ENCODE measurements around the gene PTK7.

PTK7 gene

GRCh38 chr6:43075670-43076463 lies at the start of gene PTK7:
Gene PTK7 (plus strand): TSS chr6:43076314. CDS start chr6:43076489, 175 bp downstream.
- peak; percentile 67 for DNase-seq (ENCODE audit: low read depth)
- peak within 1 kb of the TSS; percentile 53 for H3K4me3 ChIP-seq (ENCODE audit: low read depth, low read length)
- no peak for TF ChIP-seq MYC (IDR thresholded peaks at IDR 0.05; ENCODE audit: low read depth, low read length)
- no peak for TF ChIP-seq POLR2A (IDR thresholded peaks at IDR 0.05; ENCODE audit: extremely low read depth, insufficient read length)
- TF ChIP-seq, protein P1, sequence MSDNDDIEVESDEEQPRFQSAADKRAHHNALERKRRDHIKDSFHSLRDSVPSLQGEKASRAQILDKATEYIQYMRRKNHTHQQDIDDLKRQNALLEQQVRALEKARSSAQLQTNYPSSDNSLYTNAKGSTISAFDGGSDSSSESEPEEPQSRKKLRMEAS (IDR thresholded peaks at IDR 0.05; ENCODE audit: low read depth, low read length) = no peak
- no peak for TF ChIP-seq CTCF (IDR thresholded peaks at IDR 0.05; ENCODE audit: low read depth, low read length)

GRCh38 chr6:43026365-43026764 lies 49.7 kb upstream of the PTK7 start:
- no peak overlapping the region for H3K4me3 ChIP-seq (ENCODE audit: low read depth, low read length)
- TF ChIP-seq MYC (IDR thresholded peaks at IDR 0.05; ENCODE audit: low read depth, low read length) = no peak
- TF ChIP-seq CTCF (IDR thresholded peaks at IDR 0.05; ENCODE audit: low read depth, low read length) = no peak
- DNase-seq (ENCODE audit: low read depth) = no peak

GRCh38 chr6:43029120-43029519 lies 47.0 kb upstream of the PTK7 start:
- no peak overlapping the region for H3K4me3 ChIP-seq (ENCODE audit: low read depth, low read length)
- TF ChIP-seq, protein P1 (IDR thresholded peaks at IDR 0.05; ENCODE audit: low read depth, low read length) = no peak
- TF ChIP-seq MYC (IDR thresholded peaks at IDR 0.05; ENCODE audit: low read depth, low read length) = no peak
- TF ChIP-seq CTCF (IDR thresholded peaks at IDR 0.05; ENCODE audit: low read depth, low read length) = no peak
- no peak for TF ChIP-seq POLR2A (IDR thresholded peaks at IDR 0.05; ENCODE audit: extremely low read depth, insufficient read length)
- no peak for DNase-seq (ENCODE audit: low read depth)

- DNase-seq (ENCODE audit: low read depth) = no peak
- H3K4me3 ChIP-seq (ENCODE audit: low read depth, low read length) = no peak overlapping the region
- TF ChIP-seq MYC (IDR thresholded peaks at IDR 0.05; ENCODE audit: low read depth, low read length) (no peak), POLR2A (IDR thresholded peaks at IDR 0.05; ENCODE audit: extremely low read depth, insufficient read length) (no peak), CTCF (IDR thresholded peaks at IDR 0.05; ENCODE audit: low read depth, low read length) (no peak)
- TF ChIP-seq, protein P1 (IDR thresholded peaks at IDR 0.05; ENCODE audit: low read depth, low read length) = no peak
These were observed 43.8 kb upstream of the PTK7 start for GRCh38 chr6:43032326-43032725.

DNA sequence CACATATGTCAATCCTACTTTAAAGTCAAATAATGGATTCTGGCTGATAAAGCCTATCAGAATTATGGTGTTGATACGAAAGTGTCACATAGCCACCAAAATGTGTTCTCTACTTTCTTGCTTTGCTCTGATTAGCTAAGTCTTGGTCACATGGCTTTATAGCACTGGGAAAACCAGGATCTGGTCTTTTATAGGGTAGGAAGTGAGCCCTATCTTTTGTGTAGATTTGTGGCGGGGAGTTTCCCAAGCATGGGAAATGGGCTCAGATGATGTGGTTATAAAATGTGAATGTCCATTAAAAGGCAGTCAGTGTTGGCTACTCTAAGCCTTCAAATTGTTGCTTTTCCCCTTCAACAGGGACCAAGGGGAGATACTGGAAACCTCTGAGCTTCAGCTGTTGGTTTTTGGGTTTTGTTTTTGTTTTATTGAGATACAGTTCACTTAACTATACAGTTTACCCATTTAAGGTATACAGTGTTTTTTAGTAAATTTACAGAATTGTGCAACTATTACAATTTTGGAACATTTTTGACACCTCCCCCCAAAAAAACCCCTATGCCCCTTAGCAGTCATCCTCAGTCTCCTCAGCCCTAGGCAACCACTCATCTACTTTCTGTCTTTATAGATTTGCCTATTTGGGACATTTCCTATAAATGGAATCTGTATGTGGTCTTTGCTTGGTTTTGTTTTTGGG lies 42.5 kb upstream of the PTK7 start:
- TF ChIP-seq POLR2A (IDR thresholded peaks at IDR 0.05; ENCODE audit: extremely low read depth, insufficient read length) (no peak), CTCF (IDR thresholded peaks at IDR 0.05; ENCODE audit: low read depth, low read length) (no peak), MYC (IDR thresholded peaks at IDR 0.05; ENCODE audit: low read depth, low read length) (no peak)
- TF ChIP-seq, protein P1 (IDR thresholded peaks at IDR 0.05; ENCODE audit: low read depth, low read length) = no peak
- no peak overlapping the region for H3K4me3 ChIP-seq (ENCODE audit: low read depth, low read length)
- no peak for DNase-seq (ENCODE audit: low read depth)

Measured in NB4 (cell line).